GM18861 (cell line): ENCODE data around the gene PRPF19.

Source experiments
- ATAC-seq: cut with Tn5 transposase; IDR thresholded peaks from one replicate; pipeline ENCODE4 v1.9.1; 2021; ENCODE audit not compliant: unreplicated experiment

Gene PRPF19

GRCh38 chr11:60924110-60924905 is 17.9 kb upstream of the PRPF19 start, which contains the start of gene TMEM132A:
Gene TMEM132A, plus strand, starts transcription at chr11:60924460. Its CDS starts 174 bp downstream, at chr11:60924634.
- no peak for ATAC-seq

- ATAC-seq, result no peak
Measured at GRCh38 chr11:60923800-60924109, 17.4 kb upstream of the PRPF19 start.

- no peak for ATAC-seq
Measured at GRCh38 chr11:60923326-60923725, 16.9 kb upstream of the PRPF19 start.

GRCh38 chr11:60922906-60923305 is 16.5 kb upstream of the PRPF19 start:
- ATAC-seq, result no peak

GRCh38 chr11:60921777-60922335 is 15.5 kb upstream of the PRPF19 start:
- no peak for ATAC-seq

GRCh38 chr11:60921259-60921658 is 14.9 kb upstream of the PRPF19 start:
- ATAC-seq, result no peak

- ATAC-seq, result no peak
Measured at GRCh38 chr11:60919956-60920355, 13.6 kb upstream of the PRPF19 start.

- no peak for ATAC-seq
Measured at GRCh38 chr11:60919320-60919719, 12.9 kb upstream of the PRPF19 start.

- no peak for ATAC-seq
Measured at GRCh38 chr11:60918939-60919265, 12.5 kb upstream of the PRPF19 start.

- no peak for ATAC-seq
Measured at GRCh38 chr11:60918251-60918938, 12.0 kb upstream of the PRPF19 start.

GRCh38 chr11:60917267-60917666 is 10.9 kb upstream of the PRPF19 start:
- ATAC-seq, result no peak

GRCh38 chr11:60916669-60917206 is 10.4 kb upstream of the PRPF19 start:
- no peak for ATAC-seq

- ATAC-seq, result peak; percentile 33
Measured at GRCh38 chr11:60915248-60915914, 9.0 kb upstream of the PRPF19 start.

GRCh38 chr11:60914633-60915247 is 8.4 kb upstream of the PRPF19 start:
- no peak for ATAC-seq

- ATAC-seq, result peak; percentile 28
Measured at GRCh38 chr11:60913793-60914632, 7.6 kb upstream of the PRPF19 start, which contains the start of gene TMEM109. Gene TMEM109, plus strand, starts transcription at chr11:60914158. Its CDS starts 5,536 bp downstream, at chr11:60919694.

- no peak for ATAC-seq
Measured at GRCh38 chr11:60912851-60913528, 6.6 kb upstream of the PRPF19 start.

- no peak for ATAC-seq
Measured at GRCh38 chr11:60912223-60912850, 6.0 kb upstream of the PRPF19 start.

- ATAC-seq, result no peak
Measured at GRCh38 chr11:60910711-60911380, 4.5 kb upstream of the PRPF19 start.
